Measurements from ENCODE around the gene SAMSN1.
"Not testable (repeated sequence)": the region's sequence is repeated elsewhere in the genome, so short reads cannot be mapped to it uniquely, and the experiment has no call there.

The SAMSN1 gene

DNA sequence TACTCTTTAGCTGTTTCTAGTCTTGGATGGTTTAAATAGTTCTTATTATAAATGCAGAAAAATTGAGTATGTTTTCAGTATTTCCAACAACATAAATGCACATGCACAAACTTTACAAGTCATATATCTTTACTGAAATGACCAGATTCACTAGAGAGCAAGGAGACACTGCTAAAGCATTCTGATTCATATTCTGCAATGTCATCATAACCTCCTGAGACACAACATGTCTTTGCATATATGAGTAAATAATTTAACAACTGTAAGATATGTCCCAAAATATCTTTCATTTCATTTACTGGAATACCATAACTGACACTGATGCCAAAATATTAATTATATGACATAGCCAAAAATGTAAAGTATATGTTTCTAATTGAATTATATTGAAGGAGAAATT is 16.8 kb upstream of the SAMSN1 start:
- FAIRE-seq: no peak

DNA sequence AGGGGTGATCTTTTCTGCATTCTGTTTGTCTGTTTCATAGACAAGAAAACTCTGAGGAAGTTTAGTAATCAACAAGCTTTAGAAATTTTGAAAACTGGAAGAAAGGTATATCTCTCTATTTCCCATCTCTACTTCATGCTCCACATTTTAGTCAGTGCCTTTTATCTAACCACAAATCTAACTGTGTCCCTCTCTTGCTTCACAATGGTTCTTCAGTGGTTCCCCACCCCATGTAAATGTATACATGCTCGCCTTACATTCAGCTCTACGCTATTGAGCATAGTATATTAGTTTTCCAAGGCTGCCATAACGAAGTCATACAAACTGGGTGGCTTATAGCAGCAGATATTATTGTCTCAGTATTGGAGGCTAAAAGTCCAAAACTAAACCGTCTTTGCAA is 14.4 kb upstream of the SAMSN1 start:
- no peak for FAIRE-seq

DNA sequence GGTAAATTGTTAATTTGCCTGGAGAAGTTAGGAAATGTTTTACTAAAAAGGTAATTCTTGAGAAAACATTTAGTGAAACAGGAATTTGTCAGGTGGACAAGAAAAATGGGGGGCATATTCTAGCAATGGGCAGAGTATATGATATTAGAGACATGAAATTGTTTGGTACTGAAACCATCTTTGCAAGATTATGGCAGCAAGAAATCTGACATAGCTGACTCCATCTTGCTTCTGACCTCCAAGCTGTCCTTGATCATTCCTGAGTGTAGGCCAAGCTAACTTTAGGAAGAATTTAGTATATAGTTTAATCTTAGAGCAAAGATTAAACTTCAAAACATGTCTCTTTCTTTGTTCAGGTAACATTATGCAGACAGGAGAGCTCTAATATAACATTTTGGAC is 14.0 kb upstream of the SAMSN1 start:
- FAIRE-seq: no peak

DNA sequence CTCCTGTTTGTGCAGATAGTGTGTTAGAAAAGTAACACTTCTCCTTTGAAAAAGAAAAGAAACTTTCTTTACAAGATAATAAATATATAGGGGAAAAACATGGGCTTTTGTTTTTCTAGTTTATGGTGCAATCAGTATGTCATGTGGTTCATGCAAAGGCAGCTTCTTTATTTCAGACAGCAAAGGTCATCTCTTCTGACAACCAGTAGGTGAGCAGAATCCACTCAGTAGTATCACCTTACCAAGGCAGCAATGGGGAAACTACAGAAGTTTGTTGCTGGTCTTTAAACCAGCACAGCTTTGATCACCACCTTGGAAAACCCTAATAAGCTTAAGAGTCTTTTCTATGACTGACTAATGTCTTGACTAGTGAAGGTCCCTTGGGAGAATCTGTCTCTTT is 13.0 kb upstream of the SAMSN1 start:
- no peak for FAIRE-seq

DNA sequence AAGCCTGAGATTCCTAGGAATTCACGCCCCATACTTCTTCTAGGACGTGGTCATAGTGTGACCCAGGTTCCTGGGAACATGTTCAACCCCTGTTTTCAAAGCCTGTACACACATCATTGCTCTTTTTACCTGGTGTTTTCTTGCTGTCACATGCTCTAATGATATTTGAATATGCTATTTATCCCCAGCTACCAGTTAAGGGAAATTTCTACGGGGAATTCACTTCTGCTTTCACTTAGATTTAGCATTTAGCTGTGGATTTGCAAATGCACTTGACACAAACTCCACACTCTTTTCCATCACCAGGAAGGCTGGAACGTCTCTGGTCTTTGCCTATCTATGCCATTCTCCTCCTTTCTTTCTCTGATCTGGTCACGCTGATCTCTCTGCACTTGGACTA is 11.3 kb upstream of the SAMSN1 start:
- no peak for FAIRE-seq

DNA sequence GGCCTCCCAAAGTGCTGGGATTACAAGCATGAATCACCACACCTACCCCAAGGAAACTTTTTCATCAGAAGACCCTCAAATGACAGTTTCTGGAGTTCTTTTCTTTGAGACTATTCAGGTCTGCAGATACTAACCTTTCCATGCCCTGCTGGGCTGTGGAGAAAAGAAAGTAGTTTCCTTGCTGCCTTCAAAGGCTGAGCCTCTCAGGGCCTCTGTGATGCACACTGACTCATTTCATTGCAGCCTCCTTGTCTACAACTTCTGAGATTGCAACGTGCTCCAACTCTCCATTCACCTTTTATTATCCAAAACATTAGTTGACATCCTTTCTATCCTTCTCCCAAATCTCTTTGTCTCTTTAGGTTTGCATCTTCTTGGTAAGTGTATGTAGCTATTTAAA is 8.8 kb upstream of the SAMSN1 start:
- FAIRE-seq: no peak

DNA sequence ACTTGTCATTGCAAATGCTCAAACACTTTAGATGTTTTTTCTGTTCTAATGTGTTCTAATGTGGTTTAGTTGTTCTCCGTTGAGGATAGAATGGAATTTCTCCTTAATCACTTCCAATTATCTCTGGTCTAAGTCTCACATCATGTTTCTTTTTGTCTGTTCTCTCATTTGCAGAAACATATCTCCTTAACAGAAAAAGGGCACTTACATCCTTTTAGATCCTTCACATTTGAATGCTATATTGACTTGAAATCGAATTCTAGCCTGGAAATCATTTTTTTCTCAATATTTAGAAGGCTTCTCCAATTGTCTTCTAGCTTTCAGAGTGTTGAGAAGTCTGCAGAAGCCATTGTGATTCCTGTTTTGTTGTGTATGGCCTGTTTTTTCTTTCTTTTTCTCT is 7.3 kb upstream of the SAMSN1 start:
- FAIRE-seq: no peak

DNA sequence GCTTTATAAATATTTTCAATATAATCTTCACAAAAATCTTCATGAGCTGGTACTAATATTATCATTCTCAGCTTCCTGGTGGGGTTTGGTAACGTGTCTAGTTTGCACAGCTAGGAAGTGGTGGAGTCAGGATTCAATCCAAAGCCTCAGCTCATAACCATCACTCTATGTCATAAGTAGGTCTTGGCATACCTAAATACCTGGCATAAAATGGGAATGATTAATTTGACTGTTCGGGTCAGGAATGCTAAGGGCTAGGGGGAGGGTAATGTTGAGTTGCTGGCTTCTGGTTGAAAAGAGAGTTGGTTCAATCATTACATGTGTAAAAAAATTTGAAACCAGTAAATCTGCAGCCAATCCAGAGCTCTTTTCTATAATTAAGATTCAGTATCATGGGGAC is 5.6 kb upstream of the SAMSN1 start:
- FAIRE-seq: no peak

DNA sequence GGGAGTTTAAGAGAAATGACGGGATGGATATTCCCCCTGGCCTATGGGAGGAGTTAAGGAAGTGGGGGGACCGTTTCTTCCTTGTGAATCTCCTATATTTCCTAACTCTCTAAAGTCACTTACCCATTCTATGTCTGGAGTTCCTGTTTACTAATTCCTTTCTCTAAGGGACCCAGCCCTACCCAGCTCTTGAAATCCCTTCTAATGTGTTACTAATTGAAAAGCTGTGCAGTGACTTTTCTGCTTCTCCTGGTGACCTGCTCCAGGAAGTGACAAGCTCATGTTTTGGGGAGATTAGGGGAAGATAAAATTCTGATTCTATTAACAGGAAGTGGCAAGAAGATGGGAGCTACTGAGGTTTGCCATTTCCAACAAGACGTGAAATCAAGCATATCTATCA is 4.0 kb upstream of the SAMSN1 start:
- no peak for FAIRE-seq

DNA sequence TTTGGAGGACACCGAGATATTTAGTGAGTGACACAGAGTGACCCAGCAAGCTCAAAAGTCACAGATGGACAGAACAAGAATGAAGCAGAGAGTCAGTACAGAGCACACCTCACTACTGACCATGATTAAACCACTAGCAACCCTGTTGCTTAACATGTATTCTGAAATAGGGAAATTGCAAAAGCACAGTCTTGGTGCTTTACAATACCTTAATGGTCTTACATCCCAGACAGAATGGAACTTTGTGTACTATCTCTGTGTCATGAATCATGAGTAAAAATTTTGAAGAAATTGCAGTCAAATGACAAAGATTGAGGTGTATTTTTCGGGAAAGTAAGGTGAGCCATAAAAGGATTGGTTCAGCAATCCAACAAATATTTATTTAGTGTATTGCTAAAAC is 2.7 kb upstream of the SAMSN1 start:
- FAIRE-seq: no peak

DNA sequence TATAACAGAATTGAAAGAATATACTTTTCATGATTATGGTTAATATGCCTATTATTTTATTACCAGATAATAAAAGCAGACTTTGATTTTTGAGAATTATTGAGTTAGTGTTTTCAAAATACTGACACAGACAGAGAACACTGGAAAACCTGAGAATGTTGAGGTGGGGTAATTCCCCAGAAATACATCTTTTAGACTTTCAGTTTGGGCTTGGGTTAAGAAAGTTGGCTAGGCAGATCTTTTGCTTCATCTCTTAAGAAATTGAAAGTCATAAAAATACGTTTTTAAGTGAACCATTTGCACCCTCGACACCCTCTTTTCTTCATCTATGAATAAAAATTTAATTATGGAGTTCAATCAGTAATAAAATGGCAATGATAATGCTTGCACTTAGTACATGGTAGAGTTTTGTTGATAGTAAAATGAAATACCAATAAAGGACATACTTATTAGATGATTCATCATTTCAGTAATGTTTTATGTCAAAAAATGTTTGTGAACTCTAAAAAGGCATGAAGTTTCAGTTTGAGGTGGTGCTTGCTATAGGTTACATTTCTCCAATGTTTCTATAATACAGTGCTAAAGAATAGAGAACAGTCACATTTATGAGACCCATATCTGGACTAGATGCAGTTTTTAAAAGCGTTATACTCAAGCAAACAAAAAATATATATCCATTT is 1.9 kb upstream of the SAMSN1 start:
- no peak for FAIRE-seq

DNA sequence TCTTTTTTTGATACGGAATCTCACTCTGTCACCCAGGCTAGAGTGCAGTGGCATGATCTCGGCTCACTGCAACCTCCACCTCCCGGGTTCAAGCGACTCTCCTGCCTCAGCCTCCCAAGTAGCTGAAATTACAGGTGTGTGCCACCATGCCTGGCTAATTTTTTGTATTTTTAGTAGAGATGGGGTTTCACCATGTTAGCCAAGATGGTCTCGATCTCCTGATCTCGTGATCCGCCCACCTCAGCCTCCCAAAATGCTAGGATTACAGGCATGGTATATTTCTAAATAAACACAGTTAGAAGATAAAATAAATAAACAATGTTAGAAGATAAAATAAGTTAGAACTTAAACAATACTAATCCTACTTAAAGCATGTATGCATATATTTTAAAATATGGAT is 604 bp upstream of the SAMSN1 start:
- FAIRE-seq: not testable (repeated sequence)

DNA sequence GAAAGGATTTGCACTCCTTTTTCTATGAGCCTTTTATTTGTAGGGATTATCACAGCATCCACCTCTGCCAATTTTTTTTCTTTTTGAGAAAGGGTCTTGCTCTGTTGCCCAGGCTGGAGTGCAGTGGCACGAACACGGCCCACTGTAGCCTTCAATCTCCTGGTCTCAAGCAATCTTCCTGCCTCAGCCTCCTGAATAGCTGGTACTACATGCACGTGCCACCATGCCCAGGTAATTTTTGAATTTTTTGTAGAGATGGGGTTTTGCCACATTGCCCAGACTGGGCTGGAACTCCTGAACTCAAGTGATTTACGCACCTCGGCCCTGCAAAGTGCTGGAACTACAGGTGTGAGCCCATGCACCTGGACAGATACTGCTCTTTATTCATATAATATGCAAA is 2.1 kb downstream of the SAMSN1 start:
- FAIRE-seq: no peak

DNA sequence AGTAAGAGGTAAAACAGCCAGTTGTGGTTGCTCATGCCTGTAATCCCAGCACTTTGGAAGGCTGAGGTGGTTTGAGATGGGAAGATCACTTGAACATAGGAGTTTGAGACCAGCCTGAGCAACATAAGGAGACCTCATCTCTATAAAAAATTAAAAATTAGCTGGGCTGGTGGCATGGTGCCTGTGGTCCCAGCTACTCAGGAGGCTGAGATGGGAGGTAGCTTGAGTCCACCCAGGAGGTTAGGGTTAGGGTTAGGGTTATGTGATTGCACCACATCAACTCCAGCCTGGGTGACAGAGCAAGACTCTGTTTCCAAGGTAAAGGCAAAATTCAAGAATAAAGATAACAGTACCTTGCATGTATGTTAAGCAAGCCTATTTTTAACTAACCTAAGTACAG is 3.5 kb downstream of the SAMSN1 start:
- no peak for FAIRE-seq

DNA sequence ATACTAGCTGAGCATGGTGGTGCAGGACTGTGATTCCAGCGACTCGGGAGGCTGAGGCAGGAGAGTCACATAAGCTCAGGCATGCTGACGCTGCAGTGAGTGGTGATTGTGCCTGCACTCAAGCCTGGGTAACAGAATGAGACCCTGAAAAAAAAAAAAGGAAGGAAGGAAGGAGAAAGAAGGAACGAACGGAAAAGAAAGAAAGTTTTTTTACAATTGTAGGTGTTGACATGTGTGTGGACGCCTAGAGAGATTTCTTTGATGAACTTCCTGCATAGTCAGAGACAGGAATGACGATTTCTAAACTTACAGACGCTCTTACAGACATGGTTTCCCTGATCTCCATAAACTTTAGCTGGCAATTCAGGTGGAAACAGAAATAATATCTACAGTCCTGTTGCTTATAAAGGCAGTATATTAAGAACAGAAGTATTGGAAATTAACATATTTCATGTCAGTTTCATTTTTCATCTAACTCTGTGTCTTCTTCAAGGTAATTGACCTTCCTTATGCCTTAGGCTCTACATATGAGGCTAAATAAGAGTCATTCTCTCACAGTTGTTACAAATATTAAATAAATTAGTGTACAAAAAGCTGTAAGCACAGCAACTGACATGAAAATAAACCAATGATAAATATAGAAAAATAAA is 4.1 kb downstream of the SAMSN1 start:
- FAIRE-seq: no peak

DNA sequence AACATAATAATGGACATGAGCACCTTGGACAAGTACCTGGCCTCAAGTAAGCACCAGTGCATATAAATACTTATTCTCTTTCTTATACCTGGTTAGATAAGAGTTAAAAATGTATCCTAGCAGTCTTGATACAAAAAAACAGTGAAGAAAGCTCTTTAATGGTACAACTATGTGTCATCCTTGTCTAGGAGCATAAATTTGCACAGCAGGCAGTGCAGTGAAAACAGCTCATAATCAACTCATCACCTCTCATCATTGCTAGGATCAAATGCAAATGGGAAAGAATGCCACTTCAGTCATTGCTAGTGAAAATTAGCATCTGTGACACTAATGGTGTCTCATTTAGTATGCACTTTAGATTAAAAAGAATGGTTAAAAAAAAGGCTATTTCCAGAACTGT is 7.6 kb downstream of the SAMSN1 start:
- FAIRE-seq: no peak

DNA sequence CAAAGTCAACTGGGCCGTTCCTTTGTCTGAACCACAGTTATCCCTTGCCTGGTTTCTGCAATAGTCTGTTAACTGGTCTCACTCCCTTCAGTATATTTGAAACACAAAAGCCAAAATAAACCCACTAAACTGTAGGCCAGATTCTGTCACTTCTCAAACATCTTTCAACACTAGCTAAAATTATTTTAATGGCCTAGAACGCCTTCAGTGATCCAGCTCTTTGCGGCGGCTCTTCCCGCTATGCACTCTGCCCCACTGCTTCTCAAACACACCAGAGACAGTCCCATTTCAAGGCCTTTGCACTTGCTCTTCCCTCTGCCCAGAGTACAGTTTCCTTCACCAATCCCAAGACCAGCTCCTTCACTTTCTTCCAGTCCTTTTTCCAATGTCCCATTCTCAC is 9.2 kb downstream of the SAMSN1 start:
- FAIRE-seq: no peak

DNA sequence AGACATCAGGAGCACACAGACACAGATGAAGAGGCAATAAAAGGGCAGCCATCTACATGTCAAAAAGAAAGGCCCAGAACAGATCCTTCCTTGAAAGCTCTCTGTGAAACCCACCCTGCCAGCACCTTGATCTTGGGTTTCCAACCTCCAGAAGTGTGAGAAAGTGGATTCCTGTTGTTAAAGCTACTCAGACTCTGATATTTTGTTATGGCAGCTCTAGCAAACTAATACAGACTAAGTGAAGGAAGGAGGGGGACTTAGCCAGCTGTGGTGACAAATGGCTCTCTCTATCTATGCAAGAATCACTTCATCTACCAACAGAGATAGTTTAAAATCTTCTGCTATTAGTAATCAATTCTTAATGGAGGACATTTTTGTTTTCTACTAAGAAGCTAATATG is 10.4 kb downstream of the SAMSN1 start:
- no peak for FAIRE-seq

DNA sequence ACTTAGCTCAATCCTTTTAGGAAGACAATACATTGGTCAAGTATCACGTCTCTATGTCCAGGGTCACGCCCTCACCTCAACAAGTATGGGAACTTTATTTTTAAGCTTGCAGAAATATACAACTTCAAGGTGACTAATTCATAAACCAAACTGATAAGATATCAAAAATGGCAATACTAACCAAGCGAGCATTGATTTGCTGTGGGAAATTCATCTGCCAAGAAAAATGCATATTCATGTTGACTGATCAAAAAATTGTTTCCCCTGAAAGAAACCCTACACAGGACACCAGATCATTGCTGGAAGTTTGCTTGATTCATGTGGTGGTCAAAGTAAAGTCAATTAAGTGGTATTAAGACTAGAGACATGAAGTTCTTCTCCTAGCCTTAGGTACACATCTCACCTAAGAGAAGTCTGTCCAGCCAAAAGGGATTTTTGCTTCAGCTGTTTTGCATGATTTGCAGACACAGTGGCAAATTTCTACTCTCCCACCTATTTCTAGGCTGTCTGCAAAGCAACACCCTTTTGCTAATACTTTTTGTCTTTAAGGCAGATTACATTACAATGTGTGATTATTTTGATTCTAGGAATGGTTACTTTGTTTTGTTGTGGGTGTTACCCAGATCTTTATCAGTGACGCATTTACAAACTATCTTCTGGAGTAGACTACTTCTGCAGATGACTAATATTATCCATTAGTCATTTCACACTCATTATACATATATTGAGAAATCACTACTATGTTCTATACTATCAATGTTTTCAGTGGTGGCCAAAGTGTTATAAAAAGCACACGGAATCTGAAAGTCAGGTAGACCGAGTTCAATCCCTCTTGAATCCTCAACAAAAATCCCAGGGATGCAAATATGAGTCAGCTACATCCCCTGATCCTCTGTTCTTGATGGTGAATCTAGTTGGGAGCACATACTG is 12.4 kb downstream of the SAMSN1 start:
- FAIRE-seq: no peak

DNA sequence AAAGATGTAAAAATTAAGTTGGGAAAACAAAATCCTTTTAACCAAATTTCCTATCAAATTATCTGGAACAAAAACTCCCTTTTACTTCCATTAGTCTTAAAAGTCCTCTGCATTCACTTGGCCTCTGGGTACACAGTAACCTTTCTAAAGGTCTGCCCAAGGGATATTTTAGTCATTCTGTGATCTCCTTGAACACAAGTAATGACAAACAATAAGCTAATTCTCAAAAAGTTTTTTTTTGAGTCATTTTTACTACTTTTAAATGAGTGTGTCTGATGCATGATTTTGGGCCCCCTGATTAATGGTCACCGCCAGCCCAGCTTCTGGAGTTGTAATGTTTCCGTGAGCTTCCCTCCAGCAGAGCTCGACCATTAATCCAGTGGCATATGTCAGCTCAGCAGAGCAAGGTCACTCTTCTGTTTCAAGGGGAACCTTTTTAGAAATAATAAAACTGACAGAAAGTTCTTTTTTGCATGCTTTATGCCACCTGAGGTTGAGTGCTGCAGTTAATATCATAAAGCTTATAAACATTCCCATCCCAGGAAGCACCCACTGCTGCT is 14.3 kb downstream of the SAMSN1 start:
- no peak for FAIRE-seq

DNA sequence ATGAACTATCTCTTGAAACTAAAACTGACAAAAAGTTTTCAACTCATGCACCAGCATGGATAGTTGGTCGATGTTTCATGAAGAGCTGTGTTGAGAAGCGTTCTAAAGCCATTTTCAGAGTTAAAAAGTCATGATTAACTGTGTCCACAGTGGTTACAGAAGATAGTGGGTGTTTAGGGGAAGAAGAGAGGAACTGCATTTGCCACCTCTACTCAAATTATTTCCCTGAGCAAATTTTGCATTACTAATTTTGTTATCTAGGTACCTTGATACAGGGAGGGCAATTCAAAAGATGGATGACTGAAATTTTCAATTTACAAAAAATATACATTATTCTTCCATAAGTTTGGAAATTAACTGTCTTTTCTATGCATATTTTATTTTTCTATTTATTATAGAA is 15.5 kb downstream of the SAMSN1 start:
- FAIRE-seq: no peak

DNA sequence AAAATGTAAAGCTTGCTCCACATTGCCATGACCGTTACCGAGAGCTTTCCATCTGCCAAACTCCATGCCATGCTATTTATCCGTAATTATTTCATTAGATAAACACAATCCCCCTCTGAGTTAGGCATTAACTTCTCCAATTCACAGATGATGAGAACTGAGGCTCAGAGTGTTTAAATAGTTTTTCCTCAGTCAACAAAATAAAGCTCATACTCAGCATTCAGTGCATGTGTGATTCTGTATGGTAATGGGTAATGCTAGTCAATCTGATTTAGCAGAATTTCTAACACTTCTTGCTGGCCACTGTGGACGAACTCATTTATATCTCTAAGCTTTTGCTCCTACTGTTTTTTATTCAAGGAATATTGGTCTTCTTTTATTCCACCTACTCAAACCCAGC is 17.3 kb downstream of the SAMSN1 start:
- FAIRE-seq: no peak
